HepG2 (cell line): Measurements from ENCODE around the gene CAST. TPM values are rescaled to one million over a fixed set of nuclear protein-coding genes. Genes with fewer than 3 reads are reported as not detected.
A peak's percentile ranks its signal among the peaks of the same experiment; 100 is the strongest.

Experiments used
- HNRNPLL ChIP-seq: fragments of 200-400 bp; formaldehyde crosslinking; IDR thresholded peaks from 2 replicates; pipeline ENCODE4 v1.6.1; 2017; ENCODE audit warnings: mild to moderate bottlenecking, low read depth, low read length; ENCODE audit not compliant: poor library complexity, severe bottlenecking
- HOXA7 ChIP-seq: sonication (generic); formaldehyde crosslinking; IDR thresholded peaks from 2 replicates; pipeline ENCODE4 v1.8.1; 2022; ENCODE audit warnings: mild to moderate bottlenecking, missing genetic modification reagents, moderate library complexity
- IRF1 ChIP-seq: sonication (generic); formaldehyde crosslinking; IDR thresholded peaks from 2 replicates; pipeline ENCODE4 v1.4.0; 2020; ENCODE audit warnings: low read depth, mild to moderate bottlenecking, missing genetic modification reagents
- MED8 ChIP-seq: sonication (generic); formaldehyde crosslinking; IDR thresholded peaks from 2 replicates; pipeline ENCODE4 v1.8.1; 2023; ENCODE audit warnings: mild to moderate bottlenecking, missing genetic modification reagents; ENCODE audit not compliant: insufficient replicate concordance
- NFATC3 ChIP-seq: sonication (generic); formaldehyde crosslinking; IDR thresholded peaks from 2 replicates; pipeline ENCODE4 v1.5.1; 2020; ENCODE audit warnings: mild to moderate bottlenecking, missing genetic modification reagents
- NRL ChIP-seq: sonication (generic); formaldehyde crosslinking; IDR thresholded peaks from 2 replicates; pipeline ENCODE4 v1.5.0; 2020; ENCODE audit warnings: missing genetic modification reagents, mild to moderate bottlenecking, moderate library complexity, borderline replicate concordance
- POLR2AphosphoS5 ChIP-seq: IDR thresholded peaks from 2 replicates; pipeline ENCODE4 v1.6.1; 2012; ENCODE audit warnings: low read depth, low read length
- SIX1 ChIP-seq: sonication (generic); formaldehyde crosslinking; IDR thresholded peaks from 2 replicates; pipeline ENCODE4 v1.4.0; 2020; ENCODE audit warnings: missing genetic modification reagents, borderline replicate concordance
- TEF ChIP-seq: sonication (generic); formaldehyde crosslinking; IDR thresholded peaks from 2 replicates; pipeline ENCODE4 v1.5.0; 2020; ENCODE audit warnings: missing genetic modification reagents
- THAP7 ChIP-seq: sonication (generic); formaldehyde crosslinking; IDR thresholded peaks from 2 replicates; pipeline ENCODE4 v1.8.1; 2023; ENCODE audit warnings: mild to moderate bottlenecking, missing genetic modification reagents
- ZBTB25 ChIP-seq: IDR thresholded peaks from 2 replicates; pipeline ENCODE4 v1.6.1; 2018; ENCODE audit warnings: missing genetic modification reagents
- ZBTB4 ChIP-seq: sonication (generic); formaldehyde crosslinking; IDR thresholded peaks from 2 replicates; pipeline ENCODE4 v1.4.0; 2020; ENCODE audit warnings: missing genetic modification reagents, mild to moderate bottlenecking, borderline replicate concordance
- ZFAT ChIP-seq: sonication (generic); formaldehyde crosslinking; conservative IDR thresholded peaks from 2 replicates; pipeline ENCODE4 v1.8.1; 2023; ENCODE audit warnings: missing genetic modification reagents, inconsistent platforms
- ZKSCAN8 ChIP-seq: IDR thresholded peaks from 2 replicates; pipeline ENCODE4 v1.6.1; 2016; ENCODE audit warnings: borderline replicate concordance, missing genetic modification reagents, missing compliant biosample characterization
- ZNF335 ChIP-seq: sonication (generic); formaldehyde crosslinking; IDR thresholded peaks from 2 replicates; pipeline ENCODE4 v1.4.0; 2020; ENCODE audit warnings: missing genetic modification reagents
- ZNF503 ChIP-seq: sonication (generic); formaldehyde crosslinking; IDR thresholded peaks from 2 replicates; pipeline ENCODE4 v1.4.0; 2020; ENCODE audit warnings: missing genetic modification reagents
- ZNF558 ChIP-seq: sonication (generic); formaldehyde crosslinking; IDR thresholded peaks from 2 replicates; pipeline ENCODE4 v1.9.0; 2022; ENCODE audit warnings: mild to moderate bottlenecking, missing genetic modification reagents, borderline replicate concordance
- ZNF562 ChIP-seq: sonication (generic); formaldehyde crosslinking; IDR thresholded peaks from 2 replicates; pipeline ENCODE4 v1.8.0; 2022; ENCODE audit warnings: missing genetic modification reagents, borderline replicate concordance
- ZNF7 ChIP-seq: IDR thresholded peaks from 2 replicates; pipeline ENCODE4 v1.6.1; 2016; ENCODE audit warnings: missing biosample characterization, missing genetic modification reagents
- ZNF841 ChIP-seq: sonication (generic); formaldehyde crosslinking; IDR thresholded peaks from 2 replicates; pipeline ENCODE4 v1.8.1; 2023; ENCODE audit warnings: missing genetic modification reagents, borderline replicate concordance
- polyA plus RNA-seq, 8 experiments: library from polyadenylated mRNA; depleted of rRNA in 3 of 8; stranded (reverse) in 7 of 8; unstranded in 1 of 8; fragments of >200 nt; fragmentation: Illumina TruSeq in 4 of 8; extraction: Trizol in 4 of 8; gene quantifications; 2 replicates each; pipeline versions ENCODE4 v1.2.1 to v1.2.3, GENCODE V29; 2011 to 2016; ENCODE audit warnings: low read depth in 4 of 8, missing spikeins in 1 of 8, mixed read lengths in 1 of 8; ENCODE audit not compliant: insufficient read depth in 1 of 8
- total RNA-seq, 5 experiments: library from RNA; depleted of rRNA; stranded (reverse); fragments of >200 nt; fragmentation: Illumina TruSeq; extraction: Trizol; gene quantifications; 2 replicates each; pipeline ENCODE4 v1.2.3, GENCODE V29; 2016; ENCODE audit warnings: low read depth in 1 of 5

The CAST gene
- total and polyA plus RNA-seq, 2 of the 13 experiments (the other 11 are each of a cell fraction or from before 2014, with no cell fraction given), result 42.1 to 67.6 TPM

GRCh38 chr5:96702503-96703383 lies 40.6 kb downstream of the CAST start (continued):
- TF ChIP-seq MED8 (CRISPR knock-in tag), result no peak
- 0 out of 2 replicates have a peak, but pooled peaks have one; percentile 24 for TF ChIP-seq THAP7
- 0 out of 2 replicates have a peak, but pooled peaks have one; percentile 20 for TF ChIP-seq ZNF335 (CRISPR knock-in tag)
- TF ChIP-seq ZNF558, result no peak
- no peak for TF ChIP-seq TEF (CRISPR knock-in tag)
- no peak for TF ChIP-seq NFATC3 (CRISPR knock-in tag)
- no peak for TF ChIP-seq ZNF562 (CRISPR knock-in tag)
- TF ChIP-seq ZNF7, result no peak
- TF ChIP-seq ZKSCAN8 (CRISPR knock-in tag), result no peak
- TF ChIP-seq ZFAT (CRISPR knock-in tag), result no peak
- TF ChIP-seq POLR2AphosphoS5, result peak; percentile 34; the same call in 1 of the 2 replicates
- no peak for TF ChIP-seq ZBTB4 (CRISPR knock-in tag)
- TF ChIP-seq HOXA7 (CRISPR knock-in tag), result no peak
- no peak for TF ChIP-seq IRF1 (CRISPR knock-in tag)
- peak; percentile 85 for TF ChIP-seq HNRNPLL
- peak; percentile 87; the same call in 1 of the 2 replicates for TF ChIP-seq NRL (CRISPR knock-in tag)
- no peak for TF ChIP-seq ZNF503 (CRISPR knock-in tag)
- TF ChIP-seq ZNF841 (CRISPR knock-in tag), result no peak
- TF ChIP-seq ZBTB25 (CRISPR knock-in tag), result peak; percentile 70; the same call in 1 of the 2 replicates
- TF ChIP-seq SIX1 (CRISPR knock-in tag), result no peak
